Testis (tissue), 2 donors: ENCODE results near the gene KCNJ4.

Experiments
- POLR2A ChIP-seq: fragments of 450-650 bp; IDR thresholded peaks from one replicate; pipeline ENCODE4 v1.6.1; 2017; ENCODE audit warnings: antibody characterized with exemption, mild to moderate bottlenecking, moderate library complexity
- TF ChIP-seq, protein P1 (sequence below), 3 experiments: fragments of 450-650 bp in 2 of 3; fragments of 200-600 bp in 1 of 3; sonication (generic) in 1 of 3; IDR thresholded peaks; one replicate each; pipeline ENCODE4 v1.5.1; 2016 to 2019; ENCODE audit warnings: antibody characterized with exemption in 3 of 3, mild to moderate bottlenecking in 2 of 3, moderate library complexity in 1 of 3

DNA sequence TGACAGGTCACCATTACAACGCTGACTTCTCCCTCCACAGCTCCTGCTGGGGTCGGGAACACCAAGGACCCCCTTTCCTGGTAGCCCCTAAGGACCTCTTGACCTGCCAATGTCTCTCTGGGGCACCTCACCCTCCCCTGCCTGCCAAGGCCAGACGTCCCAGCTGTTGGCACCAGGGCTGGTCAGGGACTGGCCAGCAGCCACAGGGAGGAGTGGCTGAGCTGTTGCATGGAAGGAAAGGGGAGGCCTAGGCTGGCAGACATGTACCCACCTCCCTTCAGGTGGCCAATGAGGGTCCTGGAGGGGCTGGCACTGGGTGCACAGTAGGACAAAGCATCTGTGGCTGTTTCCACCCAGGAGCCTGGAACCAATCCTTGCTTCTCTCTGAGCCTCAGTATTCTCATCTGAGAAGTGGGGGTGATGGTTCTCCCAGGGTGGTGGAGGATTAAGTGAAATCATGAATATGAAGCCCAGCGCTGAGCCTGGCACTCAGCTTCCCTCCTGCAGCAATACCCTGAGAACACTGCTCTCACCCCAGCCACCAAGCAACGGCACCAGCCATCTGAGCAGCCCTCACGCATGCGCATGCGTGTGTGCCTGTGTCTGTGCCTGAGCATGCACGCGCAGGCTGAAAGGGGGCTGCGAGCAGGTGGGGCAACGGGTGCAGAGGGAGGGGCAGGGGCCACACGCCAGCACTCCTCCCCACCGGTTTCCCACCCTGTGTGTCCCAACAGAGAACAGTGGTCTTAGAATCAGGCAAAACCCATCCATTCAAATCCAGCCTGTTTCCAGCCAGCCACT lies 5.9 kb downstream of the KCNJ4 start:
- TF ChIP-seq, protein P1, sequence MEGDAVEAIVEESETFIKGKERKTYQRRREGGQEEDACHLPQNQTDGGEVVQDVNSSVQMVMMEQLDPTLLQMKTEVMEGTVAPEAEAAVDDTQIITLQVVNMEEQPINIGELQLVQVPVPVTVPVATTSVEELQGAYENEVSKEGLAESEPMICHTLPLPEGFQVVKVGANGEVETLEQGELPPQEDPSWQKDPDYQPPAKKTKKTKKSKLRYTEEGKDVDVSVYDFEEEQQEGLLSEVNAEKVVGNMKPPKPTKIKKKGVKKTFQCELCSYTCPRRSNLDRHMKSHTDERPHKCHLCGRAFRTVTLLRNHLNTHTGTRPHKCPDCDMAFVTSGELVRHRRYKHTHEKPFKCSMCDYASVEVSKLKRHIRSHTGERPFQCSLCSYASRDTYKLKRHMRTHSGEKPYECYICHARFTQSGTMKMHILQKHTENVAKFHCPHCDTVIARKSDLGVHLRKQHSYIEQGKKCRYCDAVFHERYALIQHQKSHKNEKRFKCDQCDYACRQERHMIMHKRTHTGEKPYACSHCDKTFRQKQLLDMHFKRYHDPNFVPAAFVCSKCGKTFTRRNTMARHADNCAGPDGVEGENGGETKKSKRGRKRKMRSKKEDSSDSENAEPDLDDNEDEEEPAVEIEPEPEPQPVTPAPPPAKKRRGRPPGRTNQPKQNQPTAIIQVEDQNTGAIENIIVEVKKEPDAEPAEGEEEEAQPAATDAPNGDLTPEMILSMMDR (IDR thresholded peaks at IDR 0.05), result no peak
- TF ChIP-seq POLR2A, result no peak
